Left kidney (tissue), 2 donors: ENCODE results near the gene CCS. TPM values are rescaled to one million over a fixed set of nuclear protein-coding genes. Genes with fewer than 3 reads are reported as not detected.
A peak's percentile ranks its signal among the peaks of the same experiment; 100 is the strongest.
"Not testable (repeated sequence)": the region's sequence is repeated elsewhere in the genome, so short reads cannot be mapped to it uniquely, and the experiment has no call there.

Experiments
- DNase-seq: peaks from one replicate; pipeline ENCODE4 v3.0.0-alpha.2; 2013
- polyA plus RNA-seq: library from polyadenylated mRNA; unstranded; fragments of 120-200 nt; gene quantifications from one replicate; pipeline ENCODE4 v1.2.1, GENCODE V29; 2013; ENCODE audit not compliant: insufficient read length

The CCS gene
- polyA plus RNA-seq, 1 donor = 54.0 TPM

GRCh38 chr11:66586136-66586535, 6.8 kb upstream of the CCS start:
- no peak for DNase-seq

DNA sequence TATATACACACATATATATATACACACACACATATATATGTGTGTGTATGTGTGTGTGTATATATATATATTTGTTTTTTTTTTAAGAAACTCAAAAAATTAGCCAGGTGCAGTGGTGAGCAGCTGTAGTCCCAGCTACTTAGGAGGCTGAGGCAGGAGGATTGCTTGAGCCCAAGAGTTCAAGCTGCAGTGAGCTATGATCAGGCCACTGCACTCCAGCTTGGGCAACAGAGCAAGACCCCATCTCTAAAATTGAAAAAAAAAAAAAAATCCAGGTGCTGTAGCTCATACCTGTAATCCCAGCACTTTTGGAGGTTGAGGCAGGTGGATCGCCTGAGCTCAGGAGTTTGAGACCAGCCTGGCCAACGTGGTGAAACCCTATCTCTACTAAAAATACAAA, 3.7 kb upstream of the CCS start:
- DNase-seq = not testable (repeated sequence)

- DNase-seq = no peak
Observed at GRCh38 chr11:66589996-66590675, 2.8 kb upstream of the CCS start.

GRCh38 chr11:66591175-66591574, 1.8 kb upstream of the CCS start:
- no peak for DNase-seq

DNA sequence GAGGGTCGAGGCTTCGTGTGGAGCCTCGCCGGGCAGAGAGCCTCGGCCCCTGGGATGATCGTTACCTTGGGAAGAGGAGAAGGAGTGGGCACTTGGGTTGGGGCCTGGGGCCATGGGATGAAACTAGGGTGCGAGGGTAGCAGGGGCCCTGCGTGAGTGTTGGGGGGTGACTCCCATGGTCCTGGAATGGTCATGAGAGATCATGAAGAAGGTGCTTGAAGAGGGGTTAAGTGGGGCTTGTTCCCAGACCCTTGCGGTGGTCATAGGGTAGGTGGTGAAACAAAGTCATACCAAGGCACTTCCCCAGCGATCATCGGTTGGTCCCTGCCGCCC, 284 bp downstream of the CCS start:
- no peak for DNase-seq

- no peak for DNase-seq
Observed at GRCh38 chr11:66593650-66594049, 665 bp downstream of the CCS start.

GRCh38 chr11:66595245-66595904, 2.4 kb downstream of the CCS start:
- DNase-seq = peak; percentile 53

- no peak for DNase-seq
Observed at GRCh38 chr11:66598993-66599392, 6.0 kb downstream of the CCS start.

DNA sequence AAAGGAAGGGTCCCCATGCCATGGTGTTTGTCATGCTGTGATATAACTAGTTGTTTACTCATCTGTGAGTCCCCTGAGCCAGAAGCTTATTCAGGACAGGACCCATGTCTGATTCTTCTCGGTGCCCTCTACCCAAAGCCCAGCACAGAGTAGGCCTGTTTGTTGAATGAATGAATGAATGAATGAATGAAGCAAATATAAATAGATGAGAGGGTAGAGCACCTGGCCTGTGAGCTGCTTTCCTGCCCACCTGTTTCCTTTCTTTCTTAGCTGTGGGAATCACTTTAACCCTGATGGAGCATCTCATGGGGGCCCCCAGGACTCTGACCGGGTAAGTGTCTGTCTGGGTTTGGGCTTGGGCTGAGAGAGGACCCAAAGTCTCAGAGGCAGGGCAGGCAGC, 7.2 kb downstream of the CCS start:
- DNase-seq = no peak

GRCh38 chr11:66600631-66601233, 7.7 kb downstream of the CCS start:
- no peak for DNase-seq

GRCh38 chr11:66603072-66603471, 10.1 kb downstream of the CCS start:
- no peak for DNase-seq

GRCh38 chr11:66604155-66604554, 11.2 kb downstream of the CCS start:
- DNase-seq = no peak

DNA sequence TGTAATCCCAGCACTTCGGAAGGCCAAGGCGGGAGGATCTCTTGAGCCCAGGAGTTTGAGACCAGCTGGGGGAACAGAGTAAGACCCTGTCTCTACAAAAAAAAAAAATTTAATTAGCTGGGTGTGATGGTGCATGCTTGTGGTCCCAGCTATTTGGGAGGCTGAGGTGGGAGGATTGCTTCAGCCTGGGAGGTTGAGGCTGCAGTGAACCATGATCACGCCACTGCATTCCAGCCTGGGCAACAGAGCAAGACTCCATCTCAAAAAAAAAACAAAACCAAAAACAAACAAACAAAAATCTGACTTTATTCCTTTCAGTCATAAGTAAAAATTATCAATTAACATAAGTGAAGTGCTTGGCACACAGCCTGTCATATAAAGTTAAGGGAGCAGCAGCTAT, 13.6 kb downstream of the CCS start:
- DNase-seq = not testable (repeated sequence)

DNA sequence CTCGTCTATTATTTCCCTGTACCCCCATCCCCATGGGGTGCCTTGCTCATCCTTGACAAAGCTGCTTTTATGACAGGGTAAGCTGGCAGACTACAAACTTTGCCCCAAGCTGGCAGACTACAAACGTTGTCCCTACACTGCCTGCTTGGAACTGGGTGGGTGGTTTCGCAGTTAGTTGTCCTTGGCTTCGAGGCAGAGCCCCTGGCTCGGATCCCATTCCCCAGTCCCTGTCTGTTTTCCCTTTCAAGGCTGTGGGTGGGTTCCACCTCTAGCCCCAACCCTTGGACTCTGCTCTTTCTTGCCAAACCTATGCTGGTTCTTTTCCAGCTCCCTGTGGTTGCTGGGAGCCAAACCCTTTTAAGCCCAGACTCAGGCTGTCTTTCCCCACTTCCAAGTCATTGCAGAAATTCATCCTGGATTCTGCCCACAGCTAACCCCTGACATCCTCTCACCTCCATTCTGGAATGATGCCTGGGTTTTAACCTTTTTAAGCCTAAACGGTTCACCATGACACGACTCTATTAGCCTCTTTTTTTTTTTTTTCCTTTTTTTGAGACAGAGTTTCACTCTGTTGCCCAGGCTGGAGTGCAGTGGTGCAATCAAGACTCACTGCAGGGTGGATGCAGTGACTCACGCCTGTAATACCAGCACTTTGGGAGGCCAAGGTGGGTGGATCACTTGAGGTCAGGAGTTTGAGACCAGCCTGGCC, 14.3 kb downstream of the CCS start:
- no peak for DNase-seq

GRCh38 chr11:66609721-66610617, 17.0 kb downstream of the CCS start:
- no peak for DNase-seq

DNA sequence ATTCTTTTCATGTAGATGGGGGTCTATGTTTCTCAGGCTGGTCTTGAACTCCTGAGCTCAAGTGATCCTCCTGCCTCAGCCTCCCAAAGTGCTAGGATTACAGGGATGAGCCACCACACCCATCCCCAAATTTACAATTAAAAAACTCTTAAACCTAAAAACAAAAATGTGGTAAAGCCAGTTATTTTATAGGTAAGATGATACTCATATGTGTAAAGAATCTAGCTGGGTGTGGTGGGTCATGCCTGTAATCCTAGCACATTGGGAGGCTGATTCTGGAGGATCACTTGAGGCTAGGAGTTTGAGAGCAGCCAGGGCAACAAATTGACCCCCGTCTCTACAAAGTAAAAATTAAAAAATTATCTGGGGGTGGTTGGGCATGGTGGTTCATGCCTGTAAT, 19.5 kb downstream of the CCS start:
- DNase-seq = no peak

- DNase-seq = no peak
Observed at GRCh38 chr11:66614073-66614472, 21.1 kb downstream of the CCS start.

DNA sequence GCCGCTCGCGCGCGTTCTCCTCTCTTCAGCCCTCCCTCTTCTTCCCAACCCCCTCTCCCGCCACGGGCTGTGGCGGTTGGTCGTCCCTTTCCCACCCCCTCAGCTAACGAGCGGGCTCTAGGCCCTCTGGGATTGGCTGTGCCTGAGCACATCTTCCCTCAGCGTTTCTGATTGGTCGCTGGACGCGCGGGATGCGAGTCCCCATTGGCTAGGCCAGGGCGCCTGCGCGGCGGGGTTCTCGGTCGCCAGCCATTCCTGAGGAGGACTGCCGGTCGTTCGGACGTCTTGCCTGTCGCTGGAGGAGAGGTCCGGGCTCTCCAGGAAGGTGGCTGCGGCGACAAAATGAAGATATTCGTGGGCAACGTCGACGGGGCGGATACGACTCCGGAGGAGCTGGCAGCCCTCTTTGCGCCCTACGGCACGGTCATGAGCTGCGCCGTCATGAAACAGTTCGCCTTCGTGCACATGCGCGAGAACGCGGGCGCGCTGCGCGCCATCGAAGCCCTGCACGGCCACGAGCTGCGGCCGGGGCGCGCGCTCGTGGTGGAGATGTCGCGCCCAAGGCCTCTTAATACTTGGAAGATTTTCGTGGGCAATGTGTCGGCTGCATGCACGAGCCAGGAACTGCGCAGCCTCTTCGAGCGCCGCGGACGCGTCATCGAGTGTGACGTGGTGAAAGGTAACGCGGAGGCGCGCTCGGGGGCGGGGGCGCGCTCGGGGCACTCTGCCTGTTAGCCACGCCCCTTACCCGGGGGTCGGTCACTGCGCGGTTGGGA, 23.6 kb downstream of the CCS start, which contains the start of gene RBM14:
TSS of gene RBM14 (plus strand) at position 252 of the 776 bp plus-strand sequence. CDS start at position 343, 91 bp downstream.
- peak; percentile 99 for DNase-seq

DNA sequence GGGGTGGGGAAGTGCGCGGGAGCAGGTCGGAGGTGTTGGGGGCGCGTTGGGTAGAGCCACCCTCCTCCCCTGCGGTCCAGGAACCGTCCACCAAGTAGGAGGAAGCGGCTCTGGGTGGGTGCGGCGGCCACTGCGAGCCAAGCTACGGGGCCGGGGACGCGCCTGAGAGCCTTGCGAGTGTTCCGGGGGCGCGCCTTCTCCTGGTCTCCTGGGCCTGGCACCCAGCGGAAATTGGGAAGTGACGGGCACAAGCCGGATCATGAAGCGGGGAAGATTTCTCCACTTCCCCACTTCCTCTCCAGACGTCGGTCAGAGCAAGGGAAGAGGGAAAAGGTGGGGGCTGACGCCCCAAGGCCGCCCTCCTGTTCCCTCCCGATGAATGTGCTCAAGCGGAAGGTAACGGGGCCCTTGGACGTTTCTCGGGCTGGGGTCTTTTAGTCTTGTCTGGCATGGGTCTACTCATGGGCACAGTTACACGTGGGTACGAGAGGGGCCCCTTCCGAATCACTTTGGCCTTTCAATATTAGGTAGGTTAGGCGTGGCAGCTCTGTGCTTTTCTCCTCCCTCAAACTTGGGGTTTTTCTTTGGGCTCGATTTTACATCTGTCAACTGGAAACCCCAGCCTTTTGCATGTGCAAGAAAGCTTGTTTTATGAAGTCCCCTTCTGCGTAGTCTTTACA, 24.3 kb downstream of the CCS start:
- peak; percentile 41 for DNase-seq

DNA sequence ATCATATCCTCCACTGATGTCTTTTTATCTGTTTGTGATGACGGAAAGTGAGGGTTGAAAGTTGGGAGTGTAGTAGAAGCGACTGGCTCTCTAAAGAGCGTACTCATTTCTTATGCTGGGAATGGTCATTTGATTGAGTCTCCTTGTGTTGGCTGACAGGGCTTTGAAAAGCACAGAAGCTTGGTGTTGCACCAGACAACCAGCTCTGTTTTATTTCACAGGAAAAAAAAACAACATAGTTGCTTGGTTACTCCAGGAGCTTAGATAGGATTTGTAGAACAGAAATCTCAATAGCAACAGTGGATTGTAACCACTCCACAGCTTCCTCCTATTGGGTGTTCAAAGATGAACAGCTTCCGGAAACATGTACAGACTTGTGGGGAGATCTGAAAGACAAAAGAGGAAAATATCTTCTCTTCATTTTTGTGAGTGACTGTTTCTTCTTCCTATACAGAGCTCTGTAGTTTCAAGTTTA, 26.1 kb downstream of the CCS start:
- no peak for DNase-seq
